Stimulated activated CD8-positive, alpha-beta memory T cell treated with anti-CD3 and anti-CD28 coated beads, Interleukin-4, amount 100 ng/mL, for 4 hours (primary cell): ENCODE results near the gene EIF2B1.

Source experiments
- DNase-seq, 2 donors: peaks; one replicate each; pipeline ENCODE4 v3.0.0-alpha.2; 2020; ENCODE audit warnings: low read depth in 2 of 2, low spot score in 1 of 2

The EIF2B1 gene

DNA sequence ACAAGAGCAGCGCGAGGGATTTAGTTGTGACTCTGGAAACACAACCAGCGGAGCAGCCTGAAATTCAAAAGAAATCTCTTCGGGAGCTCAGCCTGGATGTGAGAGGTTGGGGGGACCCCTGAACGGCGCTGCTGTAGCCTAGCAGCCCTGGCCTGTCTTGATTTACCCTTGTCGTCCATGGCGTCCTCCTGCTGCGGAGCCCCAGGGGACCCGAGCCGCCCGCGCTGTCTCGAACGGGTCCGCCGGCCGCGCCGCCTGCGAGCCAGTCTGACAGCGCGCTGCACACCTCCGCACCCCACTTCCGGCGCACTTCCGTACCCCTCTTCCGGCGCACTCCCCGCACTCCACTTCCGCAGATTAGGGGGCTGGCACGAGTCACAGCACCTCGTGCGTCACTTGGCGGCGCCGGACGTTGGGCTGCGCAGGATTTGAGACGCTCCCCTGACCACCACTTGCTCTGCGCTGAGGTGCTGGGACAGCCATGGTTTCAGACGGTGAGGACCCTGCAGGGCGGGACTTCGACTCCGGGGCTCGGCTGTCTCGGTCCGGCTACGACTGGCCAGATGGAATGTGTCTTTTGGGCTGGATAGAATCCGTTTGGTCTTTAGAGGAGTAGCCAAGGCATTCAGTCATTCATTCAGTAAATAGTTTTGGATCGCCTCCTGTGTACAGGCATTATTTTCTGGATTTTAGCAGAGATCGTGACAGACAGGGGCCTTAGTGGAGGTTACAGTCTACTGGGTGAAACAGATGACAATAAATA lies at the start of gene EIF2B1, which contains the start of gene GTF2H3:
TSS of gene EIF2B1 (minus strand) at position 308 of the 763 bp plus-strand sequence. CDS start at position 179, 129 bp downstream.
TSS of gene GTF2H3 (plus strand) at position 451 of the 763 bp plus-strand sequence. CDS start at position 482, 31 bp downstream.
- peak; percentile 91 to 96 for DNase-seq

DNA sequence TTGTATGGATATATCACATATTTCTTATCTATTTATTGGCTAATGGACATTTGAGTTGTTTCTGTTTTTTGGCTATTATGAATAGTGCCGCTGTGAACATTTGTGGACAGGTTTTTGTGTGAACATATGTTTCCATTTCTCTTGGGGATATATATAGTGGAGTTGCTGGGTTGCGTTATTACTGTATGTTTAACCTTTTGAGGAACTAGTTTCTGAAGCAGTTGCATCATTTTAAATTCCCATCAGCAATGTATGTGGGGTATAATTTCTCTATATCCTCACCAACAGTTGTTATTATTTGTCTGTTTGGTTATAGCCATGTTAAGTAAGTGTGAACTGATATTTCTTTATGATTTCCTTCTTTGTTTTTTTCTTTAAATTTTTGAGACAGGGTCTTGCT lies 48.1 kb upstream of the EIF2B1 start:
- DNase-seq = no peak

DNA sequence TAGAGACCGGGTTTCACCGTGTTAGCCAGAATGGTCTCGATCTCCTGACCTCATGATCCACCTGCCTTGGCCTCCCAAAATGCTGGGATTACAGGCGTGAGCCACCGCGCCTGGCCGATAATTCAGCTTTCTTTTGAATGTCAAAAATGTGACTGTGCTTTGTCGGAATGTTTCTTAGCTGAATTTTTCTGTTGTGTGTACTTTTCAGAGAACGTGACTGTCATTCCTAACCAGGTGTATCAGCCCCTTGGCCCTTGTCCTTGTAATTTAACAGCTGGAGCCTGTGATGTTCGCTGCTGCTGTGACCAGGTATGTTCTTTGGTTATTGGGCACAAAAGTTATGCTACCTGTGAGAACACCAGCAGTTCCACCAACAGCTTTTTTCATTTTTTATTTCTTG lies 45.5 kb upstream of the EIF2B1 start:
- DNase-seq = no peak

DNA sequence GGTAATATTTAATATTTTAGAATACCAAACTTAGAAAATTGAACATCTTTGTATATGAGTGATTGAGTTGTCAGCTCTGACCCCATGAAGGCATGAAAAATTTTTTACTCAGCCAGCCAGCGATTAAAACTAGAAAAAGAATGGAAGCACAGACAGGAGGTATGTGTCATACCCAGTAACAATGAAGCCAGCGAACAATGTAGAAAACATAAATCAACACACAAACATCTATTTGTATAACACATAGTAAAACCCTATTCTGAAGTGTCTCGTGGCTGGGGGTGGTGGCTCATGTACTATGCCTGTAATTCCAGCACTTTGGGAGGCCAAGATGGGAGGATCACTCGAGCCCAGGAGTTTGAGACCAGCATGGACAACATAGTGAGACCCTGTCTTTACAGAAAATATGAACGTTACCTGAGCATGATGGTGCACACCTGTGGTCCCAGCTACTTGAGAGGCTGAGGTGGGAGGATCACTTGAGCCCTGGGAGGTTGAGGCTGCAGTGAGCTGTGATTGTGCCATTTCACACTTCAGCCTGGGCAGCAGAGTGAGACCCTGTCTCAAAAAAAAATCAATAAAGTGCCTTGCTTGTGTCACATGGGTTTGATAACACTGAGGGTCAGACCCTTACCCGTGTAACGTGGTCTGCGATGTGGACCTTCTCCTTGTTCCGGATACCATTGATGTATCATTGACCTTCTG lies 43.3 kb upstream of the EIF2B1 start:
- DNase-seq = no peak

DNA sequence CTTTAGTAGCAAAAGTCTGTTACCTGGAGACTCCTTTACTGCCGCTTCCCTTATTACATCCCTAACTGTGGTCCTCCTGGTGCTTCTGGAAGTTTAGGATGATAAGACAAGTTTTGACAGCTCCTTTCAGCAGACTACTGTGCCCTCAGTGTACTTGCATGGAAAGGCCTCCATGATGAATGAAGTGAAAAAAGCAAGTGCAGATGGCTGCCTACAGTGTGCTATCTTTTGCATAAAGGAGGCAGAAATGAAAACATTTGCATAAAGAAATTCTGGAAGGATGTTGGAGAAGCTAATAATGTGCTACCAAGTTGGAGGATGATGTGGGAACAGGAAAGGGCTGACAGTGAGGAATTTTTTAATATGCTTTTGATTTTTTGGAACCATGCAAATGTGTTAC lies 42.0 kb upstream of the EIF2B1 start:
- no peak for DNase-seq

DNA sequence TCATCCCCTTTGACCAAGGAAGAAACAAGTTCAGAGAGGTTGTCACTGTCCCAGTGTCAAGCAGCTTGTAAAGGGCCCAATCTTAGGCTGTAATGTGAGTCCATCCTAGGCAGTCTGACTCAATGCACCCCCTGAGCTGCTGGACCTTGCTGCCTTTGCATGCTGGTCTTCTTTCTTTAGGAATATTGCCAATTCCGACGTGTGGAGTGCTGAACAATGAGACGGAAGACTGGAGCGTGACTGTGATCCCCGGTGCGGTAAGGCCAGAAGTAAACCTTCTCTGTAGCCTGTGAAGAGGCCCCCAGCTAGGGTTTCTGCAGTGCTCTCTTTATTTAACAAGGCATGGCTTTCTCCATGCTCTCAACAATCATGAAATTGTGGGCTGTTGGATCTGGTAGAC lies 38.4 kb upstream of the EIF2B1 start:
- no peak for DNase-seq

DNA sequence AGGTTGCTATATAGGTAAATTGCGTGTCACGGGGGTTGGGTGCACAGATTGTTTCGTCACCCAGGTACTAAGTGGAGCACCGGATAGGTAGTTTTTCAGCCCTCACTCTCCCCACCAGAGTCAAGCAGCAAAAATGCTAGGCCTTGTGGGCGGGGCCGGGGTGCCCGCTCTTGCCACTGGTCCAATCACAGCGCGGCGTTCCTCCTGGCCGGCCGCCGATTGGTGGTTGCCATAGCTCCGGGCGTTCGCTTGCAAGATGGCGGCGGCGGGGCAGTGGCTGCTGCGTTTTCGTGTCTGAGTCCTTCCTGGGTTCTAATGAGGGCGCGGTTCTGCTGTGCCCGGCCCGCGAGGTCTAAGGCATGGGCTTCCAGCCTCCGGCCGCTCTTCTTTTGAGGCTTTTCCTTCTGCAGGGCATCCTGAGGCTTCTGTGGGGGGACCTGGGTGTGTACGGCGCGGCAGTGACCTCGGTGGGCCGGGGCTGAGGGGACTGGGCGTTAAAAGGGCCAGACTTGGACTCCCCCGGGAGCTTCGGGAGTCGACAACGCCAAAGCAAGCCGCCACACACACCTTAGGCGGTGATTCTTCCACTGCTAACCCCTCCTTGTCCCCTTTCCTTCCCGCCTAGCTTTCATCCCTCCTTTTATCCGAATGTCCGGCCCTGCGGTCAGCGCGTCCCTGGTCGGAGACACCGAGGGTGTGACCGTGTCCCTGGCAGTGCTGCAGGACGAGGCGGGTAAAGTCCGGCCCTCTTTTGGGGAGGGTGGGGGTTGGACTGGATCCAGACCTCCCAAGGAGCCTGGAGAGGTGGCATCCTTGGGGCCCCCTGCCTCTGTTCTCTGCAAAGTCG lies 37.6 kb upstream of the EIF2B1 start, which contains the start of gene TCTN2:
TSS of gene TCTN2 (plus strand) at position 232 of the 847 bp plus-strand sequence. CDS start at position 360, 128 bp downstream.
- peak; percentile 86 to 87 for DNase-seq

DNA sequence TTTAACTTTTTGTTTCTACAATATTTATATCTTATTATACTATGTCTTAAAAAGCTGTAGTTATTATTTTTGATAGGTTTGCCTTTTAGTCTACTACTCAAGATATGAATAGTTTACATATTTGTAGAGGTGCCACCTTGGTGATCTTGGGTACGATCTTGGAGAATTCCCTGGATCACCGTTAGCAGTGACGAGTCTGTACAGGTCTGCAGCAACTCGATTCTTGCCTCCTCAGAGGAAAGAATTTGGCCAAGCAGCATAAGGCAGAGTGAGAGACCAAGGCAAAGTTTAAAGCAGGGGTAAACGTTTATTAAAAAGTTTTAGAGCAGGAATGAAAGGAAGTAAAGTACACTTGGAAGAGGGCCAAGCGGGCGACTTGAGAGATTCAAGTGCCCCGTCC lies 34.3 kb upstream of the EIF2B1 start:
- no peak for DNase-seq

DNA sequence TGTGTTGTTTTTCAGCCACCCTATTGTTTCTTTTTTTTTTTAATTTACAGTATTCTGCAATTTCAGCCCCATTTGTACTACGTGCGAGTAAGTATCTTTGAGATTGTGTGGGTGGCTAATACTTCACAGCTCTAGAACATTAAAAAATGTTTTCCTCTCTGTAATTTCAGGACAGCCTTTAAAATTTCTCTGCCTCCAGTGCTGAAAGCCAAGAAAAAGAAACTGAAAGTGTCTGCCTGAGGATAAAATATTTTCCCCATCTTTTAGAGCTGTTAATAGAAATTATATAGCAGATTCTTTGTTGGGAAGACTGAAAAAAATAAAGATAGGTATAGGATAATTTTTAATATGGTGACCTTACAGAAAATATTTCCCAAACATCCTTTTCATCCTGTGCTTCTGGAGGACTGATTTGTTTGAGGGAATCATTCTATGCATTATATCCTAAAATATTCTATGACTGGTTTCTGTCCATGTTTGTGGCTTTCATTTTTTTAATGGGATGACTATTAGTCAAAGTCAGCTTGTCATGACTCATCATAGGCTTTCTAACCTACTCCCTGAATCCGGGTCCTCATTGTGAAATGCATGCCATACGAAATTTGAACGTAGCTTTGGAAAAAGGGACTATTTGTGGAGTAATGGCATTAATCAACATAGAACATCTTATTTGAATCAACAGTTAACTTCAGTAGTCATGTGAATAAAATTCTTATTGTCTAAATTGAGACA lies 26.7 kb upstream of the EIF2B1 start:
- no peak for DNase-seq

DNA sequence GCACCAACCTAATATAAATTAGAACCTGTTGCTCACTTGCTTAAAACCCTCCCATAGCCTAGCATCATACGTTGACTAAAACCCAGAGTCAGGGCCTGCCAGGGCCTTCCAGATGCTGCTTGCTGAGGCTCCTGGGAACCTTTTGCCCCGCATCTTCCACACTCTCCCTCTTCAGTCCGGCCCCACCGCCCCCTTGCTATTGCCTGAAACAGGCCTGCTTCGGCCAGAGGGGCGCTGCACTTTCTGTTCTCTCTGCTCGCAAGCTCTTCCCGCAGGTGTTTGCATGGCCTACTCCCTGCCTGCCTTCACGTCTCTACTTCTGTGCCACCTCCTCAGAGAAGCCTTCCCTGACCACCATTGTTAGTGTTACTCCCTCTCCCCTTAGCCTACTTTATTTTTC lies 23.7 kb upstream of the EIF2B1 start:
- no peak for DNase-seq

DNA sequence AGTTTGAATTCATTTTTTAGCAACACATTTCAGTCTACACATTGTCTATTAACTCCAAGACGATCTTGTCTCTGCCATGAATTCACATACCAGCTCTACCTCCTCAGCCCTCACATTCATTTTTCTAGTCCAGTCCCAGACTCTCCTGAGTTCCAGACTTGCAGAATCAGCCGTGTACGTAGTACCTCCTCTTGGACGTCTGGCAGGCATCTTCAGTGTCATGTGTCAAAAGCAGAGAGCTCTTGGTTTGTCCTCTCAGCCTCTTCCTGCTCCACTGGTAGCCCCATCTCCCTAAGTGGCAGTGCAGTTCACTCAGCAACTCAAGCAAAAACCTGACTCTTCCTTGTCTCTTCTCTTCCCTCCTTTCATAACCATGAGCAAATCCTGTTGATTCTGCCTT lies 22.9 kb upstream of the EIF2B1 start:
- no peak for DNase-seq

DNA sequence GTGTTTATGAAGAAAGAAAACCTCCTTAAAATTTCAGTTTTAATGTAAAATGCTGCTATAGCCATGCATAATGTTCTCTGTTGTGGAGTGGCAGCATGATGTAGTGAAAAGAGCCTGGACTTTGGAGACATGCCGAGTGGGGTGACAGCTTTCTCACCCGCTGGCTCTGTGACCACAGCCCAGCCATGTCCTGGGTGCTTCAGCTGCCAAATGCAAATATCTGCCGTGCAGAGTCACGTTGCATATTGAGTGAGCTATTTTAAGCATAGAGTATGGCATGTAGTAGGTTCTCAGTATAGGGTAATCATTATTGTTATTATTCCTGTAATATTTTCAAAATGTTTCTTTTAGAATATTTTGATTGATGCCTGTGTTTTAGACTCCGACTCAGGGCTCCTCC lies 21.9 kb upstream of the EIF2B1 start:
- DNase-seq = no peak

DNA sequence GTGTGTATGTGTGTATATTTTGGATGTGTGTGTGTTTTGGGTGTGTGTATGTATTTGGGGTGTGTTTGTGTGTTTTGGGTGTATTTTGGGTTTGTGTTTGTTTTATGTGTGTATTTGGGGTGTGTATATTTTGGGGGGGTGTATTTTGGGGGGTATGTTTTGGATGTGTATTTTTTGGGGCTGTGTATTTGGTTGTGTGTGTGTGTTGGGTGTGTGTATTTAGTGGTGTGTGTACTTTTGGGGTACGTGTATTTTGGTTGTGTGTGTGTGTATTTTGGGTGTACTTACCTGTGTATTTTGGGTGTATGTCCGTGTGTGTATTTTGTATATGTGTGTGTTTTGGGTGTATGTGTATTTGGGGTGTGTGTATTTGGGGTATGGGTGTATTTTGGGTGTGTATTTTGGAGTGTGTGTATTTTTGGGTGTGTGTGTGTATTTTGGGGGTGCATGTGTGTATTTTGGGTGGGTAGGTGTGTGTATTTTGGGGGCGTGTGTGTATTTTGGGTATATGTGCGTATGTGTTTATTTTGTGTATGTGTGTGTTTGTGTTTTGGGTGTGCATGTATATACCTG lies 20.7 kb upstream of the EIF2B1 start:
- no peak for DNase-seq

DNA sequence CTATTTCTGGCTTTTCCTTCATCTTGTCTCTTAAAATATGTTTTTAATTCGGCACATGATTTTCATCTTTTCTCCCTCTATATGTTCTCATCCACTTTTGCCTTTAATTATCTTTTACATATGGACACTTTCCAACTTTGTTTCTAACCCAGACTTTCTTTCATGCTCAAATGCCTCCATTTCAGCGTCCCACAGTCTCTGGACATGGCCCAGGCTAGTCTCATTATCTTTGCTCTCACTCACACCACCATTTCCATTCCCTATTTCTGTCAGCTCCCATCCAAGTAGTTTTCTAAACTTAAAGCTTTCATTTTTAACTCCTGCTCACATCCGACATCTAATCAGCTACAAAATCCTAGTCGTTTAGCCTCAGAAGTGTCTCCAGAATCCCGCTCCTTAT lies 14.9 kb upstream of the EIF2B1 start:
- DNase-seq = no peak

DNA sequence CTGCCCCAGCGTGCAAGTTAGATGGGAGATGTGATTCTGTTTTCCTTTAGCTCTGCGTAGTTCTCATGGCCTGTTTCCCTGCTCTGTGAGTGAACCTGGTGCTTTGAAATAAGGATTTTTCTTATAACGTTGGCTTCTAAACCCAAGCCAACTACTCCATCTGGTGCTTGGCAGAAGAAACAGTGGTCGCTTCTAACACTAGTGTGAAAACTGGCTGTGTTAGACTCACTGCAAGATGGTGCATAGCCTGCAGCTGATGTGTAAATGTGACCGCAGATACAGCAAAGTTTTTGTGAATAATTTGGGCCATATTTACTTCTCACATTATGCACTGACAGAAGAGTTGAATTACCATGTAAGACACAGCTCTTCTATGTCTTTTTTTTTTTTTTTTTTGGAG lies 12.4 kb upstream of the EIF2B1 start:
- DNase-seq = no peak

DNA sequence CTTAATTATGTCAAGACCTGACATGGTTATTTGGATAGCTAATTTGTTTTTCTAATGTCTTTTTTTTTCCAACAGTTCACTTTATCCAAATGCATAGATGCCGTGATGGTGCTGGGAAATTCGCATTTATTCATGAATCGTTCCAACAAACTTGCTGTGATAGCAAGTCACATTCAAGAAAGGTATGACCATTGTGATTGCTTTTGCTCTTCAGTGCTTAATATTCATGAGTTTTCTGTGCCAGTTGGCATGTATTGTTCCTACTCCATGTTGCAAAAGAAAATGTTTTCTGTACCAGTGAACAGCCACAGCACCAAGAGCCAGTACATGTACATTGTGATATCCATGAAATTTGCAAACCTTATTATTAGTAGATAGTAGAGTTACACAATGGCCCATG lies 11.9 kb upstream of the EIF2B1 start:
- no peak for DNase-seq

DNA sequence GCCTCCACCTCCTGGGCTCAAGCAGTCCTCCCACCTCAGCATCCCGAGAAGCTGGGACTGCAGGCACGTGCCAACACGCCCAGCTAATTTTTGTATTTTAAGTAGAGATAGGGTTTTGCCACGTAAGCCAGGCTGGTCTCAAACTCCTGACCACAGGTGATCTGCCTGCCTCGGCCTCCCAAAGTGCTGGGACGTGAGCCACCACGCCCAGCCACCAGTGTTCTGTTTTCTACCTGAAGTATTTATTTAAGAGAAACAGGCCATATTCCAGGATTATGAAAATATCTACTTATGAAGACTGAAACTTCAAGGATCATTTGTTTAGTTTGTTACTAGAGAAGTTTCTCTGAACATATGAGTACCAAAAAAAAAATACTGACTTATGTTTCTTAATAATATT lies 10.4 kb upstream of the EIF2B1 start:
- no peak for DNase-seq

DNA sequence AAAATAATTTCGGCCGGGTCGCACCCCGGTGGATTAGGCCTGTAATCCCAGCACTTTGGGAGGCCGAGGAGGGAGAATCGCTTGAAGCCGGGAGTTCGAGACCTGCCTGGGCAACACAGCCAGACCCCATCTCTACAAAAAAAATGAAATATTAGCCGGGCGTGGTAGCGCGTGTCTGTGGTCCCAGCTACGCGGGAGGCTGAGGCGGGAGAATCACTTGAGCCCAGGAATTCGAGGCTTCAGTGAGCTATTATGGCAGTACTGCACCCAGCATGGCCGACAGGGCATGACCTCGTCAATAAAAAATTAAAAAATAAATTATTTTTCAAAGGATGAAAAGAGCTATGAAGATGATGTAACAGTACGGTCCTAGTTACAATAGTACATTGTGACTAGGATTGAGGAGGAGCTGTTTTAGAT lies 666 bp upstream of the EIF2B1 start:
- no peak for DNase-seq

DNA sequence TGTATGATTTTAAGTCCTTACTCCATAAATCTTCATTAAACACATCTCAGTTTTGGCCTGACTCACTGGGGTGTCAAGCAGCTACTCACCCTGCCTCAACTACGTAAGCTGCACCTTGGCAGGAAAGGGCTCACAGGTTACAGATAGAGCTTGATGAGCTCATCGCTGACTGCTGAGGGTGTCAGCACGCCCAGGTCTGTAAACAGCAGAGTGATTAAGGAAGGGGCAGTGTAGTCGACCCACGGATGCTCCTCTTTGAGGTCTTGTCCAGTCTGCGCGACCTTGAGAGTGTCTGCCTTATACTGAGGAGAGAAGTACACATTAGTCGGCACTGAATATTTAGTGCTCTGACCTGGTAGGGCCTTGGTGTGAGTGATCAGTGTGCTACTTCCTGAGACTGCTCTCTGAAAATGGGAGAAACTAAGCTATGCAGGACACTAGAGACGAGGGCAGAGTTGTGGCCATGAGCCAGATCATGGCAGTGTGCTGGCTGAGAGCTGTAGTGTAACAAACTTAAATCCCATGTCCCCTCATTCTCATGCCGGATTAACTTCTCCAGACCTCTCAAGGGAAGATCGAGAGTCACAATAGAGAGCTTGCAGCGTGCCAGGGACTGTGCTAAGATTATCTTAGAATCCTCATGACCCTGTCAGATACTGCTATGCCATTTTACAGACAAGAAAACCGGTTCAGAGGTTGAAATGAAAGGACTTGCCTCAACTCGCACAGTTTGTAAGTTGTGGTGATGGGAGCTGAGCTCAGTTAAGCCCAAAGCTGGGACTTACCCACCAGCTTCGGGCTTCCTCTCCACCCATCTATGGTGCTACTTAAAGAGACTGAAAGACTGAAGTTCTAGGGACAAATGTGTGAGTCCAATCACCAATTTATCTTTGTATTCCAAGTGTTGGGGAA lies 11.6 kb downstream of the EIF2B1 start:
- DNase-seq = no peak
